Measurements from ENCODE around the gene PHF13. TPM values are rescaled to one million over a fixed set of nuclear protein-coding genes. Genes with fewer than 3 reads are reported as not detected.

Gene PHF13
- polyA plus RNA-seq, 1 donor from 2014 or later = 11.0 TPM

DNA sequence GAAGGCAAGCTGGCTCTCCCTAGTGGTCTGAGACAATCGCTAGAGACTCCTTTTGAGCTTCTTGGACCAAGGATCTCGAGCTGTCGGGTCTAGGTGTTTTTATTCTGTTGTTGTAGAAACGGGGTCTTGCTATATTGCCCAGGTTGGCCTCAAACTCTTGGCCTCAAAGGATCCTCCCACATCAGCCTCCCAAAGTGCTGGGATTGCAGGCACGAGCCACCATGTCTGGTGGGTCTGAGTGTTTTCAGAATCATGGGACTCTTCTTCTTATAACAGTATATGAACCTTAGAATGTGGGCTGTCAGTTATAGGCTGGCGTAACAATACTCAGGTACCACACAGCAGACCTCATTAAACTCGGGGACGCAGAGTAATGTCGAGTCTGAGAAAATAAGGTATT, 55.0 kb downstream of the PHF13 start:
- Histone ChIP-seq H3K4me3 (ENCODE audit: low read length) (no peak overlapping the region), H3K4me2 (ENCODE audit: low read length) (no peak overlapping the region), H3K36me3 (ENCODE audit: insufficient read depth, low read length) (no peaks in the 10 kb centered on the region), H2AFZ (ENCODE audit: low read depth, low read length) (no peak overlapping the region), H3K27ac (ENCODE audit: low read length) (no peak overlapping the region), H3K9me3 (ENCODE audit: low read length) (no peaks in the 10 kb centered on the region), H3K79me2 (replicated peaks; ENCODE audit: insufficient read depth, low read length) (no peaks in the 10 kb centered on the region), H3F3A (ENCODE audit: insufficient read depth, low read length, poor library complexity, severe bottlenecking) (no peaks in the 10 kb centered on the region), H3K27me3 (ENCODE audit: insufficient read depth, low read depth, low read length) (no peaks in the 10 kb centered on the region), H4K20me1 (ENCODE audit: insufficient read depth) (no peaks in the 10 kb centered on the region), H3K9me2 (ENCODE audit: insufficient read depth, low read length) (no peaks in the 10 kb centered on the region), H3K9ac (ENCODE audit: low read length) (no peak overlapping the region)
- no peak for TF ChIP-seq EP300 (conservative IDR thresholded peaks at IDR 0.05; ENCODE audit: poor library complexity, severe bottlenecking)
- TF ChIP-seq RAD21 (conservative IDR thresholded peaks at IDR 0.05) = no peak
- TF ChIP-seq MXI1 (conservative IDR thresholded peaks at IDR 0.05; ENCODE audit: poor library complexity, severe bottlenecking) = no peak

DNA sequence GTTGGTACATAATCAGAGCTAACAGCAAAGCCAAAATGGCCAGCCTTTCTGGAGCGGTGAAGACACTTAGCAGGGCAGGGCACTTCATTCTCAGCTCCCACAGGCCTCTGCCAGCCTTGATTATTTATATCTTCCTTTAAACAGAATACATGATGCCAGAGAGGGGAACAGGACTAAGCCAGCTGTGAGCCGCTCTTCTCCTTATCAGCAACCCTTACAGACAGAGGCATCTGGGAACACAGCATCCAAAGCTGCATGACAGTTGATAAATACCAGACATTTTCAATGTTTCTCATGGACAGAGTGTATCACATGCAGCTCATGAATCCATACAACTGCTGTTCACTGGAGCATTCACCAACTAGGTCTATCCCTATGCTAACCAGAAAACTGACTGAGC, 59.0 kb downstream of the PHF13 start:
- H4K20me1 ChIP-seq (ENCODE audit: insufficient read depth) = no peaks in the 10 kb centered on the region
- H3K9ac ChIP-seq (ENCODE audit: low read length) = no peak overlapping the region
- H3K27me3 ChIP-seq (ENCODE audit: insufficient read depth, low read depth, low read length) = no peaks in the 10 kb centered on the region
- H2AFZ ChIP-seq (ENCODE audit: low read depth, low read length) = no peak overlapping the region
- no peaks in the 10 kb centered on the region for H3K9me2 ChIP-seq (ENCODE audit: insufficient read depth, low read length)
- H3K79me2 ChIP-seq (replicated peaks; ENCODE audit: insufficient read depth, low read length) = no peaks in the 10 kb centered on the region
- H3F3A ChIP-seq (ENCODE audit: insufficient read depth, low read length, poor library complexity, severe bottlenecking) = no peaks in the 10 kb centered on the region
- no peak overlapping the region for H3K27ac ChIP-seq (ENCODE audit: low read length)
- no peak overlapping the region for H3K4me3 ChIP-seq (ENCODE audit: low read length)
- no peaks in the 10 kb centered on the region for H3K9me3 ChIP-seq (ENCODE audit: low read length)
- TF ChIP-seq SMC3 (conservative IDR thresholded peaks at IDR 0.05; ENCODE audit: poor library complexity) (no peak), RAD21 (conservative IDR thresholded peaks at IDR 0.05) (no peak), EP300 (conservative IDR thresholded peaks at IDR 0.05; ENCODE audit: poor library complexity, severe bottlenecking) (no peak), POLR2AphosphoS5 (IDR thresholded peaks at IDR 0.05) (no peak), MXI1 (conservative IDR thresholded peaks at IDR 0.05; ENCODE audit: poor library complexity, severe bottlenecking) (no peak), TAF1 (IDR thresholded peaks at IDR 0.05; ENCODE audit: low read depth) (no peak), EZH2 (IDR thresholded peaks at IDR 0.05; ENCODE audit: borderline replicate concordance, insufficient read depth, low read length, poor library complexity, severe bottlenecking) (no peak)
- TF ChIP-seq, protein P1, sequence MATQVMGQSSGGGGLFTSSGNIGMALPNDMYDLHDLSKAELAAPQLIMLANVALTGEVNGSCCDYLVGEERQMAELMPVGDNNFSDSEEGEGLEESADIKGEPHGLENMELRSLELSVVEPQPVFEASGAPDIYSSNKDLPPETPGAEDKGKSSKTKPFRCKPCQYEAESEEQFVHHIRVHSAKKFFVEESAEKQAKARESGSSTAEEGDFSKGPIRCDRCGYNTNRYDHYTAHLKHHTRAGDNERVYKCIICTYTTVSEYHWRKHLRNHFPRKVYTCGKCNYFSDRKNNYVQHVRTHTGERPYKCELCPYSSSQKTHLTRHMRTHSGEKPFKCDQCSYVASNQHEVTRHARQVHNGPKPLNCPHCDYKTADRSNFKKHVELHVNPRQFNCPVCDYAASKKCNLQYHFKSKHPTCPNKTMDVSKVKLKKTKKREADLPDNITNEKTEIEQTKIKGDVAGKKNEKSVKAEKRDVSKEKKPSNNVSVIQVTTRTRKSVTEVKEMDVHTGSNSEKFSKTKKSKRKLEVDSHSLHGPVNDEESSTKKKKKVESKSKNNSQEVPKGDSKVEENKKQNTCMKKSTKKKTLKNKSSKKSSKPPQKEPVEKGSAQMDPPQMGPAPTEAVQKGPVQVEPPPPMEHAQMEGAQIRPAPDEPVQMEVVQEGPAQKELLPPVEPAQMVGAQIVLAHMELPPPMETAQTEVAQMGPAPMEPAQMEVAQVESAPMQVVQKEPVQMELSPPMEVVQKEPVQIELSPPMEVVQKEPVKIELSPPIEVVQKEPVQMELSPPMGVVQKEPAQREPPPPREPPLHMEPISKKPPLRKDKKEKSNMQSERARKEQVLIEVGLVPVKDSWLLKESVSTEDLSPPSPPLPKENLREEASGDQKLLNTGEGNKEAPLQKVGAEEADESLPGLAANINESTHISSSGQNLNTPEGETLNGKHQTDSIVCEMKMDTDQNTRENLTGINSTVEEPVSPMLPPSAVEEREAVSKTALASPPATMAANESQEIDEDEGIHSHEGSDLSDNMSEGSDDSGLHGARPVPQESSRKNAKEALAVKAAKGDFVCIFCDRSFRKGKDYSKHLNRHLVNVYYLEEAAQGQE (IDR thresholded peaks at IDR 0.05; ENCODE audit: borderline replicate concordance) = no peak
- TF ChIP-seq, protein P2, sequence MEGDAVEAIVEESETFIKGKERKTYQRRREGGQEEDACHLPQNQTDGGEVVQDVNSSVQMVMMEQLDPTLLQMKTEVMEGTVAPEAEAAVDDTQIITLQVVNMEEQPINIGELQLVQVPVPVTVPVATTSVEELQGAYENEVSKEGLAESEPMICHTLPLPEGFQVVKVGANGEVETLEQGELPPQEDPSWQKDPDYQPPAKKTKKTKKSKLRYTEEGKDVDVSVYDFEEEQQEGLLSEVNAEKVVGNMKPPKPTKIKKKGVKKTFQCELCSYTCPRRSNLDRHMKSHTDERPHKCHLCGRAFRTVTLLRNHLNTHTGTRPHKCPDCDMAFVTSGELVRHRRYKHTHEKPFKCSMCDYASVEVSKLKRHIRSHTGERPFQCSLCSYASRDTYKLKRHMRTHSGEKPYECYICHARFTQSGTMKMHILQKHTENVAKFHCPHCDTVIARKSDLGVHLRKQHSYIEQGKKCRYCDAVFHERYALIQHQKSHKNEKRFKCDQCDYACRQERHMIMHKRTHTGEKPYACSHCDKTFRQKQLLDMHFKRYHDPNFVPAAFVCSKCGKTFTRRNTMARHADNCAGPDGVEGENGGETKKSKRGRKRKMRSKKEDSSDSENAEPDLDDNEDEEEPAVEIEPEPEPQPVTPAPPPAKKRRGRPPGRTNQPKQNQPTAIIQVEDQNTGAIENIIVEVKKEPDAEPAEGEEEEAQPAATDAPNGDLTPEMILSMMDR (IDR thresholded peaks at IDR 0.05; ENCODE audit: poor library complexity, severe bottlenecking) = no peak
- H3K36me3 ChIP-seq (ENCODE audit: insufficient read depth, low read length) = no peaks in the 10 kb centered on the region
- no peak overlapping the region for H3K4me2 ChIP-seq (ENCODE audit: low read length)

Other genes with a start within 250 kb of the PHF13 start
- gene ACOT7, start 220.0 kb upstream of the PHF13 start, polyA plus RNA-seq = 101 TPM in 2 replicates
- not detected in 2 replicates for gene HES2, start 193.8 kb upstream of the PHF13 start, polyA plus RNA-seq
- not detected in 2 replicates for gene ESPN, start 189.0 kb upstream of the PHF13 start, polyA plus RNA-seq
- gene TNFRSF25, start 147.6 kb upstream of the PHF13 start, polyA plus RNA-seq = 52.2 and 68.5 TPM in 2 replicates
- 24.0 and 28.8 TPM in 2 replicates for gene PLEKHG5, start 122.1 kb upstream of the PHF13 start, polyA plus RNA-seq
- gene NOL9, start 59.2 kb upstream of the PHF13 start, polyA plus RNA-seq = 25.4 and 30.7 TPM in 2 replicates
- not detected in 2 replicates for gene TAS1R1, start 58.4 kb upstream of the PHF13 start, polyA plus RNA-seq
- 38.7 and 48.2 TPM in 2 replicates for gene ZBTB48, start 33.7 kb upstream of the PHF13 start, polyA plus RNA-seq
- 8.4 and 8.7 TPM in 2 replicates for gene KLHL21, start 10.9 kb upstream of the PHF13 start, polyA plus RNA-seq
- gene THAP3, start 11.1 kb downstream of the PHF13 start, polyA plus RNA-seq = 51.5 and 67.0 TPM in 2 replicates
- 26.0 and 28.6 TPM in 2 replicates for gene DNAJC11, start 88.1 kb downstream of the PHF13 start, polyA plus RNA-seq
- 162 and 181 TPM in 2 replicates for gene CAMTA1, start 171.7 kb downstream of the PHF13 start, polyA plus RNA-seq